GM23338 (cell line): ENCODE measurements around the gene PIM2. TPM values are rescaled to one million over a fixed set of nuclear protein-coding genes. Genes with fewer than 3 reads are reported as not detected.

ENCODE experiments used
- ATAC-seq: fragments of 200-7000 bp; cut with Tn5 transposase; 3 replicates; pipeline ENCODE4 v1.9.1; 2020
- DNase-seq: peaks from one replicate; pipeline ENCODE4 v3.0.0-alpha.2; 2015; ENCODE audit warnings: low spot score
- H2AFZ ChIP-seq: fragments of 200-600 bp; sonication (generic); 2 replicates; pipeline ENCODE4 v1.8.0; 2016; ENCODE audit warnings: antibody characterized with exemption, mild to moderate bottlenecking, moderate library complexity
- H3F3A ChIP-seq: fragments of 200-600 bp; sonication (generic); replicated peaks from 2 replicates; pipeline ENCODE4 v1.8.0; 2017; ENCODE audit warnings: antibody characterized with exemption, mixed run types, low read depth
- H3K27ac ChIP-seq: fragments of 200-600 bp; sonication (generic); 2 replicates; pipeline ENCODE4 v1.6.1; 2016; ENCODE audit warnings: low read depth
- H3K27me3 ChIP-seq: fragments of 200-600 bp; sonication (generic); 2 replicates; pipeline ENCODE4 v1.8.0; 2016; ENCODE audit warnings: mild to moderate bottlenecking, mixed run types, moderate library complexity; ENCODE audit not compliant: insufficient read depth
- H3K36me3 ChIP-seq: fragments of 200-600 bp; sonication (generic); 2 replicates; pipeline ENCODE4 v1.8.0; 2016; ENCODE audit warnings: mild to moderate bottlenecking; ENCODE audit not compliant: insufficient read depth
- H3K4me1 ChIP-seq: fragments of 200-600 bp; sonication (generic); 2 replicates; pipeline ENCODE4 v1.8.0; 2016; ENCODE audit warnings: mild to moderate bottlenecking, moderate library complexity; ENCODE audit not compliant: insufficient read depth
- H3K4me2 ChIP-seq: fragments of 200-600 bp; sonication (generic); 2 replicates; pipeline ENCODE4 v1.7.1; 2017; ENCODE audit warnings: mixed run types
- H3K4me3 ChIP-seq: fragments of 200-600 bp; sonication (generic); 2 replicates; pipeline ENCODE4 v1.6.1; 2016; ENCODE audit warnings: mixed run types
- H3K79me2 ChIP-seq: fragments of 200-600 bp; sonication (generic); replicated peaks from 2 replicates; pipeline ENCODE4 v1.8.0; 2017; ENCODE audit warnings: mild to moderate bottlenecking; ENCODE audit not compliant: insufficient read depth
- H3K9me2 ChIP-seq: fragments of 200-600 bp; sonication (generic); 2 replicates; pipeline ENCODE4 v1.8.0; 2017; ENCODE audit not compliant: insufficient read depth
- H4K20me1 ChIP-seq: fragments of 200-600 bp; sonication (generic); replicated peaks from 2 replicates; pipeline ENCODE4 v1.8.0; 2017; ENCODE audit warnings: mild to moderate bottlenecking; ENCODE audit not compliant: insufficient read depth
- H3K27ac Mint-ChIP-seq: 2 replicates; pipeline ENCODE4 v1.8.0; 2020; ENCODE audit warnings: inconsistent platforms, mild to moderate bottlenecking, moderate library complexity, mixed read lengths
- H3K27me3 Mint-ChIP-seq: 3 replicates; pipeline ENCODE4 v1.8.0; 2022; ENCODE audit warnings: low read depth, mild to moderate bottlenecking, moderate library complexity, mixed read lengths, inconsistent platforms; ENCODE audit not compliant: insufficient read depth, poor library complexity
- H3K36me3 Mint-ChIP-seq: 3 replicates; pipeline ENCODE4 v1.8.0; 2021; ENCODE audit warnings: low read depth, mild to moderate bottlenecking, inconsistent platforms, moderate library complexity, mixed read lengths
- H3K4me1 Mint-ChIP-seq: 3 replicates; pipeline ENCODE4 v1.8.0; 2020; ENCODE audit warnings: mild to moderate bottlenecking, inconsistent platforms, mixed read lengths
- H3K4me3 Mint-ChIP-seq: 3 replicates; pipeline ENCODE4 v1.8.0; 2021; ENCODE audit warnings: moderate library complexity, mild to moderate bottlenecking, inconsistent platforms, mixed read lengths
- H3K9me3 Mint-ChIP-seq: 3 replicates; pipeline ENCODE4 v1.8.0; 2020; ENCODE audit warnings: moderate library complexity, mild to moderate bottlenecking, inconsistent platforms, mixed read lengths
- CREB1 ChIP-seq: fragments of 250-450 bp; sonication (Bioruptor Pico); IDR thresholded peaks from 2 replicates; pipeline ENCODE4 v1.5.0; 2020; ENCODE audit warnings: low read depth, mild to moderate bottlenecking, moderate library complexity
- EZH2phosphoT487 ChIP-seq: fragments of 200-600 bp; sonication (generic); IDR thresholded peaks from one replicate; pipeline ENCODE4 v1.8.1; 2018; ENCODE audit warnings: antibody characterized with exemption; ENCODE audit not compliant: unreplicated experiment
- POLR2AphosphoS5 ChIP-seq: IDR thresholded peaks from 2 replicates; pipeline ENCODE4 v1.6.1; 2016; ENCODE audit warnings: antibody characterized with exemption, low read depth
- STAT1 ChIP-seq: IDR thresholded peaks from one replicate; pipeline ENCODE4 v1.6.1; 2016; ENCODE audit warnings: antibody characterized with exemption; ENCODE audit not compliant: unreplicated experiment
- ZNF114 ChIP-seq: fragments of 250-450 bp; sonication (Bioruptor Pico); IDR thresholded peaks from 2 replicates; pipeline ENCODE4 v1.5.0; 2020; ENCODE audit warnings: mild to moderate bottlenecking, moderate library complexity
- polyA plus RNA-seq: library from polyadenylated mRNA; unstranded; fragments of >200 nt; fragmentation: Nextera tagmentation; extraction: Ambion mirVana; gene quantifications from 2 replicates; pipeline ENCODE4 v1.2.1, GENCODE V29; 2016
- total RNA-seq: library from RNA; depleted of rRNA; stranded (reverse); fragments of >200 nt; shearing (Covaris generic); gene quantifications from 2 replicates; pipeline ENCODE4 v1.2.3, GENCODE V29; 2014
- TF ChIP-seq, protein P1 (sequence below), 2 experiments: fragments of 200-600 bp in 1 of 2; sonication (generic) in 1 of 2; conservative IDR thresholded peaks; 2 replicates each; pipeline versions ENCODE4 v1.5.1 to v1.6.1; 2016 to 2017; ENCODE audit warnings: antibody characterized with exemption in 2 of 2, low read depth in 2 of 2, mild to moderate bottlenecking in 2 of 2, moderate library complexity in 1 of 2
- TF ChIP-seq, protein P2 (sequence below): fragments of 250-450 bp; sonication (Bioruptor Pico); IDR thresholded peaks from 2 replicates; pipeline ENCODE4 v1.5.0; 2020; ENCODE audit warnings: mild to moderate bottlenecking, moderate library complexity

Gene PIM2
- total and polyA plus RNA-seq, 2 experiments from 2014 or later = 237 to 359 TPM

DNA sequence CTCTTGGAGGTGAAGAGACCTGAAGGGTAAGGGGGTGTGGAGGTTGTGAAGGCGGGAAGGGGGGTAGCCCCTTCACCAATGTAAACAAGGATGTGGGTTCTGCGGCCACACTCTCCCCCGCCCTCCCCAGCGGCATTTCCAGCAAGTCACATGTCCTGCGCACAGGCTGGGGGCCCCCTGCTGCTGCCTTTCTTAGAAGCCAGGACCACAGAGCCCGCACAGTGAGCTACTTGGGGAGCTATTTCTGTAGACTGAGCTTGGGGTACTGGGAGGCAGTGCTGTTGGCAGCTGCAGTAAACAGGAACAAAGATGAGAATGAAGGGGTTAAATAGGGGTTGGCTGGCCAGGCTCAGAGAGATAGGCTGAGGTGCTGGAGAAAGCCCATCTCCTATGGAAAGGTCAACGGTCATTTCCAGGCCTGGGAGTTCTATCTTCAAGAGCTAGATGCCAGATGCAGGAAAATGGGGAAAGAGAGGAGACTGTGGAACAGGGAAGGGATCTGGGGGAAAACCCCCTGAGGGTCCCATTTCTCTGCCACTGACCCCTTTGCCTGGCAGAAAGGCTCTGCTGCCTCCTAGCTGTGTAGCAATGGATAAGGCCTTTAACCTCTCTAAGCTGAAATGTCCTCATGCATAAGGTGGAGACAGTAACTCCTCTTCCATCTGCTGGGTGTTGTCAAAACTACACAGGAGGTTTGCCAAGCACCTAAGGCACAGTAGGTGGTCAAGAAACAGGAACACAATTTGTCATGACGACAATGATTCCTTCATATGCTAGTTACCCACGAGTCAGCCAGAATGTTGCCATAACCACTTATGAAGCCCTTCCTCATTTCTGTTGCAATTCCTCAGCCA, 18.5 kb upstream of the PIM2 start:
- H3K27ac Mint-ChIP-seq = peak overlapping the region; percentile 84
- H3K79me2 ChIP-seq = peaks cover 39% of the 10 kb centered on the region
- H3K4me2 ChIP-seq = peak overlapping the region; percentile 63
- peak overlapping the region; percentile 51 for H3K4me3 Mint-ChIP-seq
- no peaks in the 10 kb centered on the region for H3K36me3 ChIP-seq
- peak overlapping the region; percentile 38; the same call in 1 of the 2 replicates for H3K4me3 ChIP-seq
- no peaks in the 10 kb centered on the region for H4K20me1 ChIP-seq
- peak; percentile 56 for DNase-seq
- no peaks in the 10 kb centered on the region for H3K9me2 ChIP-seq
- TF ChIP-seq, protein P1, sequence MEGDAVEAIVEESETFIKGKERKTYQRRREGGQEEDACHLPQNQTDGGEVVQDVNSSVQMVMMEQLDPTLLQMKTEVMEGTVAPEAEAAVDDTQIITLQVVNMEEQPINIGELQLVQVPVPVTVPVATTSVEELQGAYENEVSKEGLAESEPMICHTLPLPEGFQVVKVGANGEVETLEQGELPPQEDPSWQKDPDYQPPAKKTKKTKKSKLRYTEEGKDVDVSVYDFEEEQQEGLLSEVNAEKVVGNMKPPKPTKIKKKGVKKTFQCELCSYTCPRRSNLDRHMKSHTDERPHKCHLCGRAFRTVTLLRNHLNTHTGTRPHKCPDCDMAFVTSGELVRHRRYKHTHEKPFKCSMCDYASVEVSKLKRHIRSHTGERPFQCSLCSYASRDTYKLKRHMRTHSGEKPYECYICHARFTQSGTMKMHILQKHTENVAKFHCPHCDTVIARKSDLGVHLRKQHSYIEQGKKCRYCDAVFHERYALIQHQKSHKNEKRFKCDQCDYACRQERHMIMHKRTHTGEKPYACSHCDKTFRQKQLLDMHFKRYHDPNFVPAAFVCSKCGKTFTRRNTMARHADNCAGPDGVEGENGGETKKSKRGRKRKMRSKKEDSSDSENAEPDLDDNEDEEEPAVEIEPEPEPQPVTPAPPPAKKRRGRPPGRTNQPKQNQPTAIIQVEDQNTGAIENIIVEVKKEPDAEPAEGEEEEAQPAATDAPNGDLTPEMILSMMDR (conservative IDR thresholded peaks at IDR 0.05; ENCODE audit: low read depth in 2 of 2) = peak; percentile 58 to 80
- no peak for TF ChIP-seq POLR2AphosphoS5
- H3K4me1 ChIP-seq = peaks cover 4% of the 10 kb centered on the region; the same call in 1 of the 2 replicates
- H3K9me3 Mint-ChIP-seq = no peaks in the 10 kb centered on the region
- H3F3A ChIP-seq = no peaks in the 10 kb centered on the region
- H3K36me3 Mint-ChIP-seq = peaks cover 52% of the 10 kb centered on the region
- H3K4me1 Mint-ChIP-seq = peaks cover 40% of the 10 kb centered on the region
- peak; percentile 82 for ATAC-seq
- H3K27me3 ChIP-seq = no peaks in the 10 kb centered on the region
- peak overlapping the region; percentile 86 for H3K27ac ChIP-seq
- H3K27me3 Mint-ChIP-seq = peaks cover 13% of the 10 kb centered on the region
- H2AFZ ChIP-seq = no peak overlapping the region

DNA sequence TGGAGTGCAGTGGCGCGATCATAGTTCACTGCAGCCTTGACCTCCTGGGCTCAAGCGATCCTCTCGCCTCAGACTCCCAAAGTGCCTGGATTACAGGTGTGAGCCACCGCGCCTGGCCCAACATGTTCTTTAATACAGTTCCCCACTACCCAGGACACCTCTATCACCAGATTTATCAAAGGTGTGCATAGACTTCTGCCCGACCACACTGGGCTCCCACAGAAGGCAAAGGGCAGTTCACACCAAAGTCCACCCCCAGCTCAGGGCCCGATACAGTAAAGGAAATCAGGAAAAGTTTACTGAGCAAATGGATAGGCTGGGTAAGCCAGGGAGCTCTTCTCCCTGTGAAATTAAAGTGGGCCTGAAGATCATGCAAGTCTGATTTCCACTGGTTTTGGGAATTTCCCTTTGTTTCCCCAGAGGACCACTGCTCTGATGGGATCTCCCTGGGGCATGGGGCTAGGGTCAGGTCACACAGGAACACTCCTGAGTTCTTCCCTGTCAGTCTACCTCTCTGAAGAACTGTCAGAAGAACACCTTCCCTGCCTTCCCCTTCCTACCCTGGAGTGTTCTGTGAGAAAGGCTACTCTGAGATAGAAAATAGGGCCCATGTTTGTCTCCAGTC, 17.7 kb upstream of the PIM2 start:
- peak overlapping the region; percentile 43; the same call in 1 of the 3 replicates for H3K4me3 Mint-ChIP-seq
- no peaks in the 10 kb centered on the region for H3K36me3 ChIP-seq
- H3K36me3 Mint-ChIP-seq = peaks cover 45% of the 10 kb centered on the region
- peaks cover 39% of the 10 kb centered on the region for H3K79me2 ChIP-seq
- H3K9me3 Mint-ChIP-seq = no peaks in the 10 kb centered on the region
- peak overlapping the region; percentile 63 for H3K4me2 ChIP-seq
- H3K4me3 ChIP-seq = peak overlapping the region; percentile 38; the same call in 1 of the 2 replicates
- no peak for TF ChIP-seq STAT1
- TF ChIP-seq, protein P2, sequence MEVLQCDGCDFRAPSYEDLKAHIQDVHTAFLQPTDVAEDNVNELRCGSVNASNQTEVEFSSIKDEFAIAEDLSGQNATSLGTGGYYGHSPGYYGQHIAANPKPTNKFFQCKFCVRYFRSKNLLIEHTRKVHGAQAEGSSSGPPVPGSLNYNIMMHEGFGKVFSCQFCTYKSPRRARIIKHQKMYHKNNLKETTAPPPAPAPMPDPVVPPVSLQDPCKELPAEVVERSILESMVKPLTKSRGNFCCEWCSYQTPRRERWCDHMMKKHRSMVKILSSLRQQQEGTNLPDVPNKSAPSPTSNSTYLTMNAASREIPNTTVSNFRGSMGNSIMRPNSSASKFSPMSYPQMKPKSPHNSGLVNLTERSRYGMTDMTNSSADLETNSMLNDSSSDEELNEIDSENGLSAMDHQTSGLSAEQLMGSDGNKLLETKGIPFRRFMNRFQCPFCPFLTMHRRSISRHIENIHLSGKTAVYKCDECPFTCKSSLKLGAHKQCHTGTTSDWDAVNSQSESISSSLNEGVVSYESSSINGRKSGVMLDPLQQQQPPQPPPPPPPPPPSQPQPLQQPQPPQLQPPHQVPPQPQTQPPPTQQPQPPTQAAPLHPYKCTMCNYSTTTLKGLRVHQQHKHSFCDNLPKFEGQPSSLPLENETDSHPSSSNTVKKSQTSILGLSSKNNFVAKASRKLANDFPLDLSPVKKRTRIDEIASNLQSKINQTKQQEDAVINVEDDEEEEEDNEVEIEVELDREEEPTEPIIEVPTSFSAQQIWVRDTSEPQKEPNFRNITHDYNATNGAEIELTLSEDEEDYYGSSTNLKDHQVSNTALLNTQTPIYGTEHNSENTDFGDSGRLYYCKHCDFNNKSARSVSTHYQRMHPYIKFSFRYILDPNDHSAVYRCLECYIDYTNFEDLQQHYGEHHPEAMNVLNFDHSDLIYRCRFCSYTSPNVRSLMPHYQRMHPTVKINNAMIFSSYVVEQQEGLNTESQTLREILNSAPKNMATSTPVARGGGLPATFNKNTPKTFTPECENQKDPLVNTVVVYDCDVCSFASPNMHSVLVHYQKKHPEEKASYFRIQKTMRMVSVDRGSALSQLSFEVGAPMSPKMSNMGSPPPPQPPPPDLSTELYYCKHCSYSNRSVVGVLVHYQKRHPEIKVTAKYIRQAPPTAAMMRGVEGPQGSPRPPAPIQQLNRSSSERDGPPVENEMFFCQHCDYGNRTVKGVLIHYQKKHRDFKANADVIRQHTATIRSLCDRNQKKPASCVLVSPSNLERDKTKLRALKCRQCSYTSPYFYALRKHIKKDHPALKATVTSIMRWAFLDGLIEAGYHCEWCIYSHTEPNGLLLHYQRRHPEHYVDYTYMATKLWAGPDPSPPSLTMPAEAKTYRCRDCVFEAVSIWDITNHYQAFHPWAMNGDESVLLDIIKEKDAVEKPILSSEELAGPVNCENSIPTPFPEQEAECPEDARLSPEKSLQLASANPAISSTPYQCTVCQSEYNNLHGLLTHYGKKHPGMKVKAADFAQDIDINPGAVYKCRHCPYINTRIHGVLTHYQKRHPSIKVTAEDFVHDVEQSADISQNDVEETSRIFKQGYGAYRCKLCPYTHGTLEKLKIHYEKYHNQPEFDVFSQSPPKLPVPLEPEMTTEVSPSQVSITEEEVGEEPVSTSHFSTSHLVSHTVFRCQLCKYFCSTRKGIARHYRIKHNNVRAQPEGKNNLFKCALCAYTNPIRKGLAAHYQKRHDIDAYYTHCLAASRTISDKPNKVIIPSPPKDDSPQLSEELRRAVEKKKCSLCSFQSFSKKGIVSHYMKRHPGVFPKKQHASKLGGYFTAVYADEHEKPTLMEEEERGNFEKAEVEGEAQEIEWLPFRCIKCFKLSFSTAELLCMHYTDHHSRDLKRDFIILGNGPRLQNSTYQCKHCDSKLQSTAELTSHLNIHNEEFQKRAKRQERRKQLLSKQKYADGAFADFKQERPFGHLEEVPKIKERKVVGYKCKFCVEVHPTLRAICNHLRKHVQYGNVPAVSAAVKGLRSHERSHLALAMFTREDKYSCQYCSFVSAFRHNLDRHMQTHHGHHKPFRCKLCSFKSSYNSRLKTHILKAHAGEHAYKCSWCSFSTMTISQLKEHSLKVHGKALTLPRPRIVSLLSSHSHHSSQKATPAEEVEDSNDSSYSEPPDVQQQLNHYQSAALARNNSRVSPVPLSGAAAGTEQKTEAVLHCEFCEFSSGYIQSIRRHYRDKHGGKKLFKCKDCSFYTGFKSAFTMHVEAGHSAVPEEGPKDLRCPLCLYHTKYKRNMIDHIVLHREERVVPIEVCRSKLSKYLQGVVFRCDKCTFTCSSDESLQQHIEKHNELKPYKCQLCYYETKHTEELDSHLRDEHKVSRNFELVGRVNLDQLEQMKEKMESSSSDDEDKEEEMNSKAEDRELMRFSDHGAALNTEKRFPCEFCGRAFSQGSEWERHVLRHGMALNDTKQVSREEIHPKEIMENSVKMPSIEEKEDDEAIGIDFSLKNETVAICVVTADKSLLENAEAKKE = no peak
- no peak for TF ChIP-seq POLR2AphosphoS5
- TF ChIP-seq EZH2phosphoT487 = no peak
- no peak for TF ChIP-seq ZNF114 (CRISPR knock-in tag)
- no peak for TF ChIP-seq CREB1 (CRISPR knock-in tag)
- TF ChIP-seq, protein P1 (conservative IDR thresholded peaks at IDR 0.05; ENCODE audit: low read depth in 2 of 2) = no peak
- no peaks in the 10 kb centered on the region for H3F3A ChIP-seq
- no peaks in the 10 kb centered on the region for H4K20me1 ChIP-seq
- H3K27me3 Mint-ChIP-seq = peaks cover 13% of the 10 kb centered on the region
- peak overlapping the region; percentile 86 for H3K27ac ChIP-seq
- H2AFZ ChIP-seq = no peak overlapping the region
- peaks cover 32% of the 10 kb centered on the region for H3K4me1 Mint-ChIP-seq
- H3K9me2 ChIP-seq = no peaks in the 10 kb centered on the region
- H3K4me1 ChIP-seq = peaks cover 4% of the 10 kb centered on the region; the same call in 1 of the 2 replicates
- H3K27me3 ChIP-seq = no peaks in the 10 kb centered on the region
- no peak for DNase-seq
- ATAC-seq = no peak
- peak overlapping the region; percentile 83 for H3K27ac Mint-ChIP-seq
